PFSK-1 (cell line): Measurements from ENCODE around the gene IPCEF1.

Source experiments
- POLR2AphosphoS5 ChIP-seq: IDR thresholded peaks from 2 replicates; pipeline ENCODE4 v1.6.1; 2012; ENCODE audit warnings: low read depth, mild to moderate bottlenecking, control low read depth, low read length, moderate library complexity
- SIN3A ChIP-seq: IDR thresholded peaks from 2 replicates; pipeline ENCODE4 v1.6.1; 2012; ENCODE audit warnings: mild to moderate bottlenecking, low read length, moderate library complexity, borderline replicate concordance; ENCODE audit not compliant: insufficient read depth

- no peak for TF ChIP-seq POLR2AphosphoS5
- no peak for TF ChIP-seq SIN3A
Observed at GRCh38 chr6:154187203-154187602, 169.4 kb downstream of the IPCEF1 start.
